ENCODE data around the gene GPC2.
A peak's percentile ranks its signal among the peaks of the same experiment; 100 is the strongest.

Gene GPC2

GRCh38 chr7:100155553-100156317 is 21.4 kb downstream of the GPC2 start:
- no peak for TF ChIP-seq CTCF (IDR thresholded peaks at IDR 0.05; ENCODE audit: extremely low read depth, missing control alignments)
- DNase-seq (ENCODE audit: low spot score): peak; percentile 10

DNA sequence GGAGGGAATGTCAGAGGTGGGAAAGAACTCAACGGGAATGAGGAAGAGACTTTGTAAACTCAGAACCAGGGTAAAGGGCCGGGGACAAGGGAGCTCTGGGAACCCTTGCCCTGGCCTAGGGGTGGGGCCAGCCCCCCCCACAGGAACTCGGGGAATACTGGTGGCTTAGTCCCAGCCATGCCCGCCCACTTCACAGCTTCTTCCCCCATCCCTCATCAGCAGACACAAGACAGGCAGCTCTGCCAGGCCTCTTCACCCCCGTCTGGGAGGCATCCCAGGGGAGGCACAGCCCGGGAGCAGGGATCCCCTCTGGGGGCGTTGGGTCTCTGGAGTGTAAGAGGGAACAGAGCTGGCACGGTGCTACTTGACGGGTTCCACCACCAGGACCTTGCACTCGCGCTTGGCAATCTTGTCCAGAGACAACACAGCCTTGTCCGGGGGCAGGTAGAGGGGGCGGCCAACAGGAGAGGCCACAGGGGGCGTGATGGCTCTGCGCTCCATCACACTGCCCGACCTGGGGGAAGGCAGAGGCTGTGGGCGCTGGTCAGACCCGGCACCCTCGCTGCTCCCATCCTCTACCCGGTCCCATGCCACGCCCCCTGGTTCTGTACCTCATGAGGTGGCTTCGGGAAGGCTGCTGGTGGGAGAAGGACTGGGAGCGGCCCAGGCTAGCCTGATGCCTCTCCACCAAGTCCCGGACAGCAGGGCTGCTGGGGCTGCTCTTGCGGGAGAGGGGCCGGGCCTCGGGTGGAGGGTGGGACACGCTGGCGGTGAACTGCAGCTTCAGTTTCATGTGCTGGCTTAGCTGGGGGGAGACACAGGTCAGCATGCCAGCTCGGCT is 22.3 kb downstream of the GPC2 start:
- TF ChIP-seq CTCF (IDR thresholded peaks at IDR 0.05; ENCODE audit: extremely low read depth, missing control alignments): no peak
- DNase-seq (ENCODE audit: low spot score): no peak

DNA sequence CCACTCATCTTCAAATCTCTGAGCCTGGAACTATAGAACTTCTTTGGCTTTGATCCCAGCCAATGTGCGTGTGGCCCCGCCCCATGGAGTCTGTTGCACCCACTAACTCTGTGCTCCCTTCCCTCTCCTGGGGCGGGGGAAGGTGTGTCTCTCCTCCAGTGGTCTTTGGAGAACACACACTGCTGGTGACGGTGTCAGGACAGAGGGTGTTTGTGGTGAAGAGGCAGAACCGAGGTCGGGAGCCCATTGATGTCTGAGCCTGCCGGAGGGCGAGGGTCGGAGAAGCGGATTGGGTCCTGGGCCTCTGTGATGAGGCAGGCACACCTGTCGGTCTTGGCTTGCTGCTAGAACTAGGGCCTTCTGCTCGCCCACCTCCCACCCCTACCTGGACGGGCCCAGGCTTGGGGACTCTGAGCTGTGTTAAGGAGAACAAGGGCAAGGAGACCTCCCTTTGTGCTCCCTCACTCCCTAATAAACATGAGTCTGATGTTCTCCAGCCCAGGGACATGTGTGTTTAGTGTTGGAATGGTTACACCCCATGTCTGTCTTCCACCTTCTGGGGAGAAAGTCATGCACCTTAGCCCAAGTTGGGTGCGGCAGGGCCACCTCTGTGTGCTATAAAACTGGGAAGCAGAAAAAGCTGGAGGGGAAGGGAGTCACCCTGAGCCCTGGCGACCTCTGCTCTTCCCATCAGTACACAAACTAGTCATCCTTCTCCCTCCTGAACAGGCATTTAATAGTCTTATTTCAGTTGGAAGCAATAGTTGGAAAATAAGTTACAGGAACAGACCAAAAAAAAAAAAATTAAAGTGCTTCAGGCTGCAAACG is 23.3 kb downstream of the GPC2 start:
- no peak for TF ChIP-seq CTCF (IDR thresholded peaks at IDR 0.05; ENCODE audit: extremely low read depth, missing control alignments)
- no peak for DNase-seq (ENCODE audit: low spot score)

DNA sequence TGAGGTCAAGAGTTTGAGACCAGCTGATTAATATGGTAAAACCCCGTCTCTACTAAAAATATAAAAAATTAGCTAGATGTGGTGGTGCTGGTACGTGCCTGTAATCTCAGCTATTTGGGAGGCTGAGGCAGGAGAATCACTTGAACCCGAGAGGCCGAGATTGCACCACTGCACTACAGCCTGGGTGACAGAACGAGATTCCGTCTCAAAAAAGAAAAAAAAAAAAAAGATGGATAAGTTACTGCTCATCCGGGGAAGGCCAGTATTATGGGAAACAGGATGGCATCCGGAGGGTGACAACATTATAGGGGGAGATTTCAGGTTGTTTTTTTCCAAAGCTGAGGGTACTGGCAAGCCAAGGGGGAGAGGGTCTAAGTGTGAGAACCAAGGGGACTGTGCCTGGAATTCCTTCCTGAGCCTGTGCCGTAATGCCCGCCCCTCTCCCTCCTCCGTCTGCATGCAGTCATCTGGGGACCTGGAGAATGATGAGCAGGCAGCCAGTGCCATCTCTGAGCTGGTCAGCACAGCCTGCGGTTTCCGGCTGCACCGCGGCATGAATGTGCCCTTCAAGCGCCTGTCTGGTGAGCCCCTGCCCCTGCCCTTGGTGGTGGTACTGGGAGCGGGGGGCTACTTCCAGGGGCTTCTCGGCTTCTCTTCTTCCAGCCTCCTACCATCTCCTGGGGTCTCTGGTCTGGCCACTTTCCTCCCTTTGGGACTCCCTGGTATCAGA is 24.1 kb downstream of the GPC2 start:
- TF ChIP-seq CTCF (IDR thresholded peaks at IDR 0.05; ENCODE audit: extremely low read depth, missing control alignments): no peak
- no peak for DNase-seq (ENCODE audit: low spot score)

DNA sequence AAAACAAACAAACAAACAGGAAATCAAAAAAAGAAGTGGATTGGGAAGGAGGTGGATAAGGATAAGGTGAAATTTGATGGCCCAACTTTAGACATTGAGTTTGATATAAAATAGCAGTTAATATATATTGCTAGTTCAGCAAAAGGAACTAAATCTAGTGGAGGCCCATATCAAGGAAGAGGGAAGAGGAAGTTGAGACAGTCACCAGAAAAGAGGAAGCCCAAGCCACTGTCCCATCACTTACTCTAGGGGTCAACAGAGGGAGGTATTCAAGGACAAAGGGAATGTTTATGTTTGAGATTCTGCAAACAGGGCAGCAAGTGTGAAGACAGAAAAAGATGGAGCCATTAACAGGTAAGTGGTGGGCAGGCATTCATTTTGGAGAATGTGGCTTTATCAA is 24.8 kb downstream of the GPC2 start:
- TF ChIP-seq CTCF (IDR thresholded peaks at IDR 0.05; ENCODE audit: extremely low read depth, missing control alignments): no peak
- peak; percentile 7 for DNase-seq (ENCODE audit: low spot score)

- DNase-seq (ENCODE audit: low spot score): peak; percentile 96
- no peak for TF ChIP-seq CTCF (IDR thresholded peaks at IDR 0.05; ENCODE audit: extremely low read depth, missing control alignments)
Measured at GRCh38 chr7:100148559-100149328, 28.4 kb downstream of the GPC2 start, which contains the start of gene LAMTOR4. Gene LAMTOR4 (plus strand): TSS chr7:100148918. CDS start chr7:100148973, 55 bp downstream.
